Activated CD4-positive, alpha-beta T cell treated with anti-CD3 and anti-CD28 coated beads for 4 hours (primary cell): ENCODE data around the gene SERPINA5.

Experiments used
- DNase-seq, 2 donors: peaks; one replicate each; pipeline ENCODE4 v3.0.0-alpha.2; 2020

The SERPINA5 gene, protein sequence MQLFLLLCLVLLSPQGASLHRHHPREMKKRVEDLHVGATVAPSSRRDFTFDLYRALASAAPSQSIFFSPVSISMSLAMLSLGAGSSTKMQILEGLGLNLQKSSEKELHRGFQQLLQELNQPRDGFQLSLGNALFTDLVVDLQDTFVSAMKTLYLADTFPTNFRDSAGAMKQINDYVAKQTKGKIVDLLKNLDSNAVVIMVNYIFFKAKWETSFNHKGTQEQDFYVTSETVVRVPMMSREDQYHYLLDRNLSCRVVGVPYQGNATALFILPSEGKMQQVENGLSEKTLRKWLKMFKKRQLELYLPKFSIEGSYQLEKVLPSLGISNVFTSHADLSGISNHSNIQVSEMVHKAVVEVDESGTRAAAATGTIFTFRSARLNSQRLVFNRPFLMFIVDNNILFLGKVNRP

DNA sequence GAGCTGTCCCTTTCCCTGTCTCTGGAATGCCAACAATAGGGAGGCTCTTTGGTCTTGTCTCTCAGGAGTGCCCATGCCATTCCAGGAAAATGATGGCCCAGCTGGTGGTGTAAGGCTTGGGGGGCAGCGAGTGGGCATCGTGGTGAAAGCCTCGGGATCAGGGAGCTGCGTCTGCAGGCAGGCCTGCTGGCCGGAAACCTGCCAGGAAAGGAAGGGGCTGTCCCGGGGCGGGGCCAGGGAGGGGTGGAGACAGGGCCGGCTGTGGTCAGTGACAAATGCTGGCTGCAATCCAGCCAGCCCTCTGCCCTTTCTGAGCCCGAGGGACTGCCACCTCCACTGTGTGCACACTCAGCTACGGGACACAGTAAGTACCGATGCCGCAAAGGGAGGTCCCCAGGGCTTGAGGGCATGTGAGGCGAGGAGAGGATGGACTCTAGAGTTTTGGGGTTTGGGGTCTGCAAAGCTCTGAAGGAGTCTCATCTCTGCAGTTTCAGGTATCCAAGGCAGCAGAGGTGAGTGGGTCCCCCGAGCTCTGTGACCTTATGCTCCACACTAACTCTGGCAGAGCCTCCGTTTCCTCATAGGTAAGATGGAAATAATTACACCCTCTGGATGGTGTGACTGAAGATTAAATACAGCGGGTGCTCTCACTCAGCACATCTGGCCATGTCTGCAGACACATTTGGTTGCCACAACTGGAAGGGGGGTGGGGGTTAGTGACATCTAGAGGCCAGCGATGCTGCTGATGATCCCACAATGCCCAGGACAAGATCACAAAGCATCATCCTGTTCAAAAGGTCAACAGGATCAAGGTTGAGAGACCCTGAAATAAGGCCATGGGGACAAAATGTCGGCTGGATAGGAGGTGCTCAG lies at the start of gene SERPINA5:
SERPINA5 (plus strand) TSS at position 300 of the 873 bp plus-strand sequence. CDS start 5,937 bp downstream, outside the sequence.
- no peak for DNase-seq

DNA sequence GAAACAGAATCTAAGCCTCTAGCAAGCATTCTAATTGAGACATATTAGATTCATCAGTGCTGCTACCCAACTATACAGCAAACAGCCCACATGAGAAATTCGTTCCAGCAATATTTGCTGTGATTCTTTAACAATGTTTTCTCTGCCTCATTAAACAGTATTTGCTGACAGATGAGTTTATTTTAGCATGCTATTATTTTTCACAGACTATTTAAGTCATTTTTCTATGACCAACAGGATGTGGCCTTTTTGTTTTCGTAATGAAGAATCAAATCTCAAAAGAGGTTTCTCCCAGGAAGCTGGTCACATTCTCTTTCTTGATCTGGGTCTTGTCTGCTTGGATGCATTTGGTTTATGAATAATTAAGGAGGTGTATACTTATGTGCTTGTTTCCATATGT lies 48.8 kb upstream of the SERPINA5 start:
- DNase-seq: no peak

DNA sequence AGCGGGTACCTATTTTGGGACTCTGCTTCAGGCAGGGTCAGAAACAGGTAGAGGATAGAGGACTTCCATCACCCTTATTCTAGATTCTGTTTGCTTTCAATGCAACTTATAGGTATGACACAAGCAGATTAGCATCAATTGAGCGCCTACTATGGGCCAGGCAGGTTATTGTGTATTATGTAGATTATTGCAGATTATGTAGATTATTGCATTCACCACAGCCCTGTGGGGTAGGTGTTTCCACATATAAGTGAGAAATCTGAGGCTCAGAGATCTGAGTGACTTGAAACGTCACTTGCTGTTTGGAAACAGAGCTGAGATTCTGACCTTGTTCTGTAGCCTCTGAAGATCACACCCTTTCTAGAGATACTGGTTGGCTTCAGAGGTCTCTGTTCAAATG lies 45.7 kb upstream of the SERPINA5 start:
- no peak for DNase-seq

DNA sequence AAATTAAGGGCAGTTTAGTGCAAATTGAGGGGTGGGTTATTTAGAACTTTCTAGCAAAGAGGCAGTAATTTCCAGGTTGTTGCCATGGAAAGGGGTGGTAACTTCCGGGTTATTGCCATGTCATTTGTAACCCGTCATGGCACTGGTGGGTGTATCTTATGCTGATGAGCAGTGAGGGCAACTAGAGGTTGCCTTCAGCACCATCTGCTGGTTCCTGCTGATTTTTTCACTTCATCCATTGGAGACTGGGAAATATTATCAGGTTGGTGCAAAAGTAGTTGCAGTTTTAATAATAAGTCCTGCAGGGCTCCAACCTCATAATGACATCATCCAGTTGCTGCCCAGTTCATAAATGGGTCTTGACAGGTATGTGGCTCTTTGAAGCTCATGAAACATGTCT lies 44.4 kb upstream of the SERPINA5 start:
- DNase-seq: no peak

DNA sequence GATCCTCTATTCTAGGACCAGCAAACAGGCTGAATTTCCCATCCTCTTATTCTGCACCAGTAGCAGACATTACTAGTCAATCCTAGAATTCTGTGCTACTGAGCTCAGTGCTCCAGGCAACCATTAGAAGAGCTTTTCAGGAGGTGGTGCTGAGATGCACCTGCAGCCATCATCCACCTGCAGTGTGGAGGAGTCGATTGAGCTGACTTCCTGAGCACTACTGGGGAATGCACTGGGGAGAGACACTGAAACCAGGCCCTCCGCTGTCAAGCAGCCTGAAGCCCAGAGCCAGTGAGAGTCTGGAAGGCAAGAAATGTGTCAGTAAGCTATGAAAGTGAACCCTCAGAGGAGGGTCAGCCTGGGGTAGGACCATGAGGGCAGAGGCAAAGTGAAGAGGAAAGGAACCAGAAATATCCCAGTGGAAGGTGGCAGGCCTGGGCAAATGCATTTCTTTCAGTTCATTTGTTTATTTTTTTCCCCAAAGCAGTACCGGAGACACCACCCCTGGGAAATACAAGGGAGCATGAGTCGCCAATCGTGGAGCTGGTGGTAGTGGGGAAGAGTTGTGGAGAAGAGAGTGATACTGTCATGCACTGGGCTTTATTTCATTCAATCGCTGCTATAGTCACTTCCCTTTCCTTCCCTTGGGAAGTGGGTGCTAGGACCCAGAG lies 43.0 kb upstream of the SERPINA5 start:
- DNase-seq: no peak

DNA sequence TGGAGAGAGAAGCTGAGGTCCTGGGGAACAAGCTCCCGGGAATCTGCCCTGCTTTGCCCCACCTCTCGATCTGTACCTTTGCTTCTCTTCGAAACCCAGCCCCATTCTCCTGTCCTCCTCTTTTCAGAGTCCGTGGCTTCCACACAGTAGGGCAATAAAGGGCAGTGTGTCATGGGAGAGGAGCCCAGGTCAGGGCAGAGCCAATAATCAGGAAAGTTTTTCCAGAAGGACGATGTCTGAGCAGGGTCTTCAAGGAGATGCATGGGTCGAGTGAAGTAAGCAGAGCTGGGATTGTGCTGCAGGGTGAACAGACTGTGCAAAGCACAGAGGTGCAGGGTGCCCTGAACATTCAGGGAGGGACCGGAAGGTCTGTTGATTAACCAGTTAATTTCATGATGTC lies 42.0 kb upstream of the SERPINA5 start:
- no peak for DNase-seq

DNA sequence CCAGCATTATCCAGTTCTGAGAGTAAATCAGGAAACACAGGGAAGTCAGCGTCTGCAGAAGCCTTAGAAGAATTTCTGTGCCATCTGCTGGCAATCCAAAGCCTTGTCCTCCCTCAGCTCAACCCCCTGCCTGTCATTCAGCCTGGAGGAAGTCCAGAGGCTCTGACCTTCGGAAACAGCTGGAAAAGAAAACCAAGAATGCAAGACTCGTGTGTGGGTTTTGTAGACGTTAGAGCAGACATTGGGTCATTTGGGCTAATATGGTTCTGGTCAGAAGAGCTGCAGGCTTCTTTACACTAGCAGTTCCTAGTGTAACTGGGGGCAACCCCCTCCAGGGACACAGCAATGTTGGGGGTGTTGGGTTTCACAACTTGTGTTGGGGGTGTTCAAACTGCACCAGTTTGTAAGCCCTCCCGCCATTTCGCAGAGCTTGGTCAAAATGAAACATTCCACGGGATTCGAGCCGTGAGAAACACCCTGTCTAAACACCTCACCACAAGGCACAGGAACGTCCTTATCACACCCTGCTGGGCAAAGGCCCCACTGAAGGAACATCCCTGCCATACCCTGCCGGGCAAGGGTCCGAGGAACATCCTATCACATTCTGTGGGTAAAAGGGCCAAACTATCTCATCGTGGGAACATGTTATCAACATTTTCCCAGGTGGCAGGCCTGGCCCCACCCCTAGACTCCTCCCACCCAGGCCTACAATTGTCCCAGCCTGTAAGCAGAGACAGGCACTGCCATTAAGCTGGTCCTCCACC lies 41.0 kb upstream of the SERPINA5 start:
- no peak for DNase-seq

DNA sequence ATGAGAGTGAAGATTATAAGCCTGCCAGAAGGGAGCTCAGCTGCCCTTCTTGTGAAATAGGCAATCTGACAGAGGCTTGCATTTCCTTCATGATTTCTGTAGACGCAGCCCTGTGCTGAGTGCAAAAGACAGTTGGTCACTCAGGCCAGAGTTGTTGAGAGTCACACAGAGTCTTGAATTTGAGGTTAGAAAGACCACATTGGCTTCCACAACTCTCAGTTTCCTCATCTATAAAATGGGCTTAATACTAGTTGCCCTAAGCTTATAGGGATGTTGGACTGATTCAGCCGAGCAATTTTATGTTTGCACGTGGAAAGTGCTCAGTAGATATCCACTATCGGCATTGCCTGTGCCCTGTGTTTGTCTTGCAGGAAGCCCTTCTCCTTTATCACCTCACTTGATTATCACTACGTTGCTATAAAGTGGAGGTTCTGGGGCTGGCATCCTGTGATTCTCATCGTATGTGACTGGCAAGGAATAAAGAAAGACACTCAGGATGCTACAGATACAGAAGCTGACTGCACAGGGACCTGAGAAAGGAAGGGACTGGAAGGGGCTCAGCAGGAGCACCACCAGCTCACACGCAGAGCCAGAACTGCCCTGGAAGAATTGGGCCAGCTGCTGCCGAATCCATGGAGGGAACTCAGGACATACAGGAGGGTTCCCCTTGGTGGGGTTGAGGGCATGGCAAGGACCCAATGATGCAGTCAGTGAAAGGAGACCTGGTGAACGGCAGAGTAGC lies 39.8 kb upstream of the SERPINA5 start:
- no peak for DNase-seq

DNA sequence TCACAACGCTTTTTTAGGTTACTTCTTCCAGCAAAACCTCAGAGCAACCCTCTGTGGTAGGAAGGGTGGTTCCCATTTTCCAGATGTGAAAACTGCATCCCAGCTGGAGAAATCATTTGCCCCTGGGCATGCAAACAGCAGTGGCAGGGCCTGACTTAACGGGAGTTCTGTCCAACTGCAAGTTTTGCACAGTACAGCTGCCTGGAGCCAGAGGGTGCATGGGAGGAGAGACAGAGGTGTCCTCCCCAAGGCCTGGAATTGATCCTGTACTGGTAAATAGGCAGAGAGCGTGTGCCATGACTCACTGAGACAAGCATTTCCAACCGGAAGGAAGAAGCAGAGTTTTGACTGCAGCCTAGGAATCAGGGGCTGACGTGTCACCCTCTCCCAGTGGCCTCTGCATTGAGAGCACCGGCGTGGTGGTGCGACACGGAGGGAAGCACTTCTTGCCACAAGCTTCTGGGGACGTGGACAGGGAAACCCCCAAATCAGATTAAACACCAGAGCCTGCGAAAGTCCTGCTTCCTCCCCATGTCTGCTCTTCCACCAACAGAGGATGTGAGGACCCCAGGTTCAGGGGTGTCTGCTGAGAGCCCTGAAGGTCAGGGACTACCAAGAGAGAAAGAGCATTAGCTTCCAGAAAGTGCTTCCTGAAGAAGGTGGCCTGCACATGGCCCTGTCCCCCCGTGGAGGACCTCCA lies 39.0 kb upstream of the SERPINA5 start:
- no peak for DNase-seq

DNA sequence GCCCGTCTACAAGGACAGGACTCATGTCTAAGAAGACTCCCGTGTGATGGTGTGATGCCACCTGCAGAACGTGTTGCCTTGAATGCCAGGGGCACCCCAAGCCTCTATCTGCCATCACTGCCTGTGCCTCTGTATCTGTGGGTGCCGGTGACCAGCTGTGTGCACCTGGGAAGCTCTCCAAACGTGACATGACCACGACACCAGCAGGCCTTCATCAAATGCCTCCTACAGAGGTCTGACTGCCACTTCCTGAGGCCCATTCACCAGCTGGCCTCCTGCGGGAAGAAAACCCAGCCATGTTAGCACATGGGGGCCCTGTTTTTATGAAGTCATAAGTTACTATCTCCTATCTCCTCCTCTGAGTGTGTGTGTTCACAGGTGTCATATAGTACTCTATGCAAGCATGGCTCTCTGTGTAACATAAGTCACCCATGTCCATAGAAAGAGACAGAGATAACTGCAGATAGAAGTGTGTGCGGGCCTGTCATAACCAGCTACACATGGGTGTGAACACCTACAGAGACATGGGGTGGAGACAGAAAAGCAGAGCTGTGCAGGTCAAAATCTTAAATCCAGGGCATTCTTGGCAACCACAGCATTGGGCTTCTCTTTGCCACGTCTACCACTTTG lies 38.3 kb upstream of the SERPINA5 start:
- DNase-seq: no peak

DNA sequence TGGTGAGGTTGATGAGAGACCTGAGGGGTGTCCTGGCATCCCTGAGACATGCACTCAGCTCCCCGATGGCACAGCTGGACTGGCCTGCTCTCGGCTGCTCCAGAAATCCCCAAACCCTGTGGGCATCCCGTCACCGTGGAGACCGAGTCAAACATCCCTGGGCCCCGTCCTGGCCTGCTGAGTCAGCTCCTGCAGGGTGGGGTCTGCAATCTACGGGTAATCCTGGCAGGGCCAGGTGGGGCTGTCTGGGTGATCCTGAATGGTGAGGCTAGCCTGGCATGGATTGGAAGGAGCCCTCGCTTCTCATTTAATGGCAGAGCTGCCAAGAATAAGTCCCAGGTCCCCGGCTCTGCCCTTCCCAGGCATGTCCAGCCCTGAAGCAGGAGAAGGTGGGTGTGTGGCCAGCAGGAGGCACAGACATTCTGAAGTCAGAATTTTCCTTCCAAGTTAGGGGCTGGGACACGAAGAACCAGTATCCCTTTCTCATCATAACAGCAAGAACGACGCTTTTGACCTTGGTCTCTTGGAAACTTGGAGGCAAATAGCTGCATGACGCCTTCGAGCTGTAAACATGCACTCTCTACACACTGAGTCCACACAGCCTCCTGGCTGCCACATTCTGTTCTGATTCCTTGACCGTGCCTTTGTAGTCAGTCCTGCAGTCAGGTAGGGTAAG lies 37.6 kb upstream of the SERPINA5 start:
- no peak for DNase-seq

DNA sequence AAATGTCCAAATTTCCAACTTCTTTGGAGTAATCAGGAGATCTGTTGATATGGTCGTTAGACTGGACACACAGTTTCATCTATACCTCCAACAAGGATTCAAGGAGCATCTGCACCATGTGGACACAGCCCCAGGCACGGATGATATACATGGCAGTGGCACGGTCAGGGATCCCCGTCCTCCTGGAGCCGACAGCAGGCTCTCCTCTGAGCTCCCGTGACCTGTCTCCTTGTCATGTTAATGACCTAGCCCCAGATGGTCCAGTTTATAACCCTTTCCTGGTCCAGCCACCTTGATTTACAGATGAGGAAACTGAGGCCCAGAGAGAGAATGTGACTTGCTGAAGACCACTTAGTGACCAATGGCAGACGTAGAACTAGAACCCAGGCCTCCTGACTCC lies 36.5 kb upstream of the SERPINA5 start:
- no peak for DNase-seq

DNA sequence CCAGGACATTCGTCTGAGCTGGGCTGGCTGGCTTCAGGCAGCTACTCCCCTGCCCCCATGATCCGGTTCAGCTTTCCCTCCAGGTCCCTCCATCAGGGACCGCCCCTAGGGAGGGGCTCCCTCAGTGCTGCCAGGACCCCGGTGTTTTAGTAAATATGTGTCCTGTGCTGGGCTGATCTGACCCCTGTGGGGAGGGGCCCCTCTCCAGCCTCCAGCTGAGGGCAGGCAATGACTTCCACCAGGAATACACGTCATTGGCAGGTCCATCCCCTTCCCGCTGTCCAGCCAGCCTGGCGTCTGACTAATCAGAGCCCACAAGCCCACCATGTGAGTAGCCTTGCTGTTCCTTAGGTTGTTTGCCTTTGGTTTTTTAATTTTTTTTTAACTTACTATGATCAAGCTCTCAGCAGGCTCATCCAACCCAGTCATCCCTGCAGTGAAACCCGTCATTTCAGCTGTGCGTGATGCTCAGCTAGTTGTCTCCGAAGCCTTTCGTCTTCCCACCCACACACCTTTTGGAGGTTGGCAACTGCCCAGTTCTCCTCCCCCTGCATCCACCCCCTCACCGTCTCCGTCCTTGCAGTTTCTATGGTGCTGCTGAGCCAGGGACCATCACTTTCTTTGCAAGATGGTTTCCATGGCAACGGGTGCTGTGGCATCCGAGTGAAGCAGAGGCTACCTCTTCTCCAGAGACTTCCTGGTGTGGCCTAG lies 35.9 kb upstream of the SERPINA5 start:
- no peak for DNase-seq

DNA sequence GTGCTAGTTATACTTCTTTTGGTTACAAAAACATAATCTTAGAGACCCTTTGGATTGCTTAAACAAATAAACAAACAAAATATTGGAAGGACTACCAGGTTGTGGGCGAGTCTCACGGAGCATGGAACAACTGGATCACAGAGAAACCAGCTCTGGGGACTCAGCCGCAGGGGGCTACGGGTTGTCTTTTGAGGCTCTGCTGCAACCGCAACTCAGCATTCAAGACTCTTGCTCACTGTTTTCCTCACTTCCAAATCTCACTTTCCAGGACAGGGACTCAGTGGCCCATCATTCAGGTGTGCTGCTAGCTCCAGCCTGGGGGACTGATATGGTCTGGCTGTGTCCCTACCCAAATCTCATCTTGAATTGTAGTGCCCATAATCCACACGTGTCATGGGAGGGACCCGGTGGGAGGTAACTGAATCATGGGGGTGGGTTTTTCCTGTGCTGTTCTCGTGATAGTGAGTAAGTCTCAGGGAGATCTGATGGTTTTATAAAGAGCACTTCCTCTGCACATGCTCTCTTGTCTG lies 34.0 kb upstream of the SERPINA5 start:
- no peak for DNase-seq

DNA sequence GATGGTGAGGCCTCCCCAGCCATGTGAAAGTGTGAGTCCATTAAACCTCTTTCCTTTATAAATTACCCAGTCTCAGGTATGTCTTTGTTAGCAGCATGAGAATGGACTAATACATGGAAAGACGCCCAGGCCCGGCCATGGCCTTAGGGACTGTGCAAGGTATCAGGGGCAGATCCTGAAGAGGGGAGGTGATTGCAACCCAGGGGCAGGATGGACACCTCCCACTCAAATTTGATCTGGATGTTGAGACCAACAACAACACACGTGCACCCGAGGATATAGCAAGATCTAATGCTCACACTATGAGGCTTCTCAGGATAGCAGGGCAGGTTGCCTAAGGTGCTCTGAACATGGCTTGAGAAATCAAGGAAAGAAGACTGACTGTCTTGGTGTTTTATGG lies 33.5 kb upstream of the SERPINA5 start:
- DNase-seq: no peak

DNA sequence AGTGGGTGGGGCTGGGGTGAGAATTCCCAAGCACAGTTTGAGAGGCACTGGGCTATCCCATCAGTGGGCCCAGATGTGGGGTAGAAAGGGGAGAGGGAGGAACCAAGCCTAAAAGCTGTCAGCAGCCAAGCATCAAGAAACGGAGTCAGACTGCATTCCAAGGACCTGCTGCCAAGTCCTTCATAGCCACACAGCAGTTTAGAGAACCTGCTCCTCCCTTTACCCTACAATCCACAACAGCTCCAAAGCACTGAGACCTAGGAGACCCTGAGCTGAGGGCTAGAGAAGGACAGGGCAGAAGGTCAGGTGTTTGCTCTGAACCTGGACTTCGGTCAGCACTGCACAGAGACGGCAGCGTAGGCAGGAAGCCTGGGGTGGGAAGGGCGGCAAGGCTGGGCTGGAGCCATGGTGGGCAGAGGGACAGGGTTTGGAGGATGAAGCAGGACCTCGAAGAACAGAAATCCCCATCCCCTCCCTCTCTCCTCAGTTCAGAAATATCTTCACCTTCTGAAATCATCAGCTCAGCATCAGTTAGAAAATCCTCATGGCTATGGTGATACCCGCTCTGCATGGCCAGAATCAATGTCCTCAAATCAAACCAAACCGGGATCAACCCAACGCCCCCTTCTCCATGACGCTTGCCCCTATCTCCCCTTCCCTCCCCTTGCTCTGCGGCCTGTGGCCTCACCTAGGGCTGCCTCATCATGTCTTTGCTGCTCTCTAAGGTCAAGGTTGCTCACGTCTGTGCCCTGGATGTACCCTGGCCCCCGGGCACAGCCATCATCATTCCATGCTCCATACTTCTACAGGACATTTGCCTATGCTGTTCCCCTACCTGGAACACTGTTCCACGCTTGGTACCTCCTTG lies 32.9 kb upstream of the SERPINA5 start:
- no peak for DNase-seq

DNA sequence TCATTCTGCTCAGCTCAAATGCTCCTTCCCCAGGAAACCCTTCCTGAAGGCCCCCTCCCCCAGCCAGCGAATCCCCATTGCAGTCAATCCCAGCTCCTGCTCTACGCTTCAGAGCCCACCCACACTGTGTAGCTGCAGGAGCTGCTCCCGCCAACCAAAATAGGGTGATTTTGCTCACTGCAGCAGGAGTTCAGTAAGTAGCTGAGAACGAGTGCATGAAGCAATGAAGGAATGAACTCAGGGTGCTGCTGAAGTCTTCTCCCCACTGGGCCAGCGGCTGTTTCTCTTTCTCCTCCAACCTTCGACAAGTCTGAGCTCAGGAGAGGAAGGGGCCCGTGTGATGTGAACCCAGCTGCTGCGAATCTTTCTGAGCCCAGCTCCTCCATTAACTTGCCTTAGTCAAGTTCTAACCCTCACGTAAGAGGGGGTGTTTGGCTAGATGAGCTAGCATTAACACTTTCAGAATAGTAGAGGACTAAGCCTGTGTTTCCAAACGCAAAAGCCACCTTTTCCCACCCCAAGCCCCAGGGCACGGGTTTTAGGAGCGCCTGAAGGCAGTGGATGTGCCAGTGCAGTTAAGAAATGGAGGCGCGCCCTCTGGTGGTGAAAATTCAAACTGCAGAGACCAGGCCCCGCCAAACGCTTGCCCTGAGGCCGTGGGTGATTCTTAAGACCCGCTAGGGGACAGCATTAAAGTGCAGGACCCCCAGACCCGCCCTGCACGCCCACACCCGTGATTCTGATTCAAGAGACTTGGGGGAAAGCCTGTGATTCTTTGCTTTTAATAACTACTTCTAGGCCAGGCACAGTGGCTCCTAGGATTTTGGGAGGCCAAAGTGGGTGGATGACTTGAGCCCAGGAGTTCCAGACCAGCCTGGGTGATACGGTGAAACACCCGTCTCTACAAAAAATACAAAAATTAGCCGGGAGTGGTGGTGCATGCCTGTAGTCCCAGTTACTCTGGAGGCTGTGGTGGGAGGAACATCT lies 31.9 kb upstream of the SERPINA5 start:
- peak; percentile 5 to 43 for DNase-seq
